Left lung (tissue), 10 donors: ENCODE data around the gene KDM2B. TPM values are rescaled to one million over a fixed set of nuclear protein-coding genes. Genes with fewer than 3 reads are reported as not detected.

Experiments used
- ATAC-seq: fragments of 200-7000 bp; cut with Tn5 transposase; one replicate; pipeline ENCODE4 v1.9.1; 2020; ENCODE audit warnings: moderate library complexity
- DNase-seq, 4 donors: peaks; one replicate each; pipeline ENCODE4 v3.0.0-alpha.2; 2013 to 2020
- H3K27ac ChIP-seq, 2 donors: fragments of 200-600 bp; sonication (generic) in 1 of 2; one replicate each; pipeline versions ENCODE4 v1.5.0 to v1.8.0; 2020 to 2021
- H3K27me3 ChIP-seq, 2 donors: fragments of 200-600 bp; sonication (generic) in 1 of 2; one replicate each; pipeline versions ENCODE4 v1.5.0 to v1.8.0; 2020 to 2021
- H3K36me3 ChIP-seq, 2 donors: fragments of 200-600 bp; sonication (generic) in 1 of 2; one replicate each; pipeline versions ENCODE4 v1.5.0 to v1.8.0; 2020 to 2021
- H3K4me1 ChIP-seq, 2 donors: fragments of 200-600 bp; one replicate each; pipeline ENCODE4 v1.8.0; 2021
- H3K4me3 ChIP-seq, 2 donors: fragments of 200-600 bp; sonication (generic) in 1 of 2; one replicate each; pipeline versions ENCODE4 v1.5.0 to v1.8.0; 2020 to 2021; ENCODE audit warnings: mild to moderate bottlenecking in 1 of 2
- H3K9me3 ChIP-seq, 2 donors: fragments of 200-600 bp; sonication (generic) in 1 of 2; one replicate each; pipeline versions ENCODE4 v1.5.0 to v1.8.0; 2020 to 2021
- intact Hi-C, 2 donors: fragments of 100-400 bp; cut with DNase I; formaldehyde crosslinking; loops; one replicate each; pipeline versions ENCODE4 v1.11.2 to v1.14.2; 2022
- polyA plus RNA-seq, 6 donors: library from polyadenylated mRNA; unstranded; fragments of 120-200 nt; gene quantifications; one replicate each; pipeline ENCODE4 v1.2.1, GENCODE V29; 2013; ENCODE audit not compliant: insufficient read length in 6 of 6
- total RNA-seq, 2 donors: library from RNA; stranded (reverse); fragmentation: NEBNext Ultra II Directional; extraction: Animal tissue kit (Norgen Biotek cat#: 25700); gene quantifications; one replicate each; pipeline ENCODE4 v1.2.1, GENCODE V29; 2021
- TF ChIP-seq, protein P1 (sequence below), 2 donors: fragments of 200-600 bp; sonication (generic) in 1 of 2; IDR thresholded peaks; one replicate each; pipeline versions ENCODE4 v1.5.0 to v1.8.0; 2021; ENCODE audit warnings: antibody characterized with exemption in 2 of 2
- donor health status: DM: no; HTN: yes; CAD: no.
- donor health status: DM: no; HTN: no; CAD: no.

The KDM2B gene
- total and polyA plus RNA-seq, 8 donors = 22.9 to 44.7 (median 38.0) TPM

DNA sequence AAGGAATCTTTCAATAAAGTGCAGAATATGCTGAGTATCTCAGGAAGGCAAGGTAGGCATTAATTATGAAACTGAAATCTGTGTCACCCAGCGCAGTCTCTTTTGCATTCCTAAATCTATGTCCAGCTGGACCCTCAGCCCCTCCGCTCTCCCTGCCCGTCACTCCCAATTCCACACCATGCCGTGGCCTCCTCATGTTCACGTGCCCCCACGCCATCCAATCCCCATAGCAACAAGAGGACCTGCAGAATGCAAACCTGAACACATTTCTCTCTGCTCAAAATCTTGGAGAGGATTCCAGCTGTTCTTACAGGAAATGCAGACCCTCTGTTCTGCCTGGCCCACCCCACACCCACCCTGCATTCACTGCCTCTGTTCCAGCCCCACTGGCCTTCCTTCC lies 35.3 kb downstream of the KDM2B start:
- peaks cover 0 to 19% of the 10 kb centered on the region in 2 donors for H3K4me1 ChIP-seq
- TF ChIP-seq, protein P1, sequence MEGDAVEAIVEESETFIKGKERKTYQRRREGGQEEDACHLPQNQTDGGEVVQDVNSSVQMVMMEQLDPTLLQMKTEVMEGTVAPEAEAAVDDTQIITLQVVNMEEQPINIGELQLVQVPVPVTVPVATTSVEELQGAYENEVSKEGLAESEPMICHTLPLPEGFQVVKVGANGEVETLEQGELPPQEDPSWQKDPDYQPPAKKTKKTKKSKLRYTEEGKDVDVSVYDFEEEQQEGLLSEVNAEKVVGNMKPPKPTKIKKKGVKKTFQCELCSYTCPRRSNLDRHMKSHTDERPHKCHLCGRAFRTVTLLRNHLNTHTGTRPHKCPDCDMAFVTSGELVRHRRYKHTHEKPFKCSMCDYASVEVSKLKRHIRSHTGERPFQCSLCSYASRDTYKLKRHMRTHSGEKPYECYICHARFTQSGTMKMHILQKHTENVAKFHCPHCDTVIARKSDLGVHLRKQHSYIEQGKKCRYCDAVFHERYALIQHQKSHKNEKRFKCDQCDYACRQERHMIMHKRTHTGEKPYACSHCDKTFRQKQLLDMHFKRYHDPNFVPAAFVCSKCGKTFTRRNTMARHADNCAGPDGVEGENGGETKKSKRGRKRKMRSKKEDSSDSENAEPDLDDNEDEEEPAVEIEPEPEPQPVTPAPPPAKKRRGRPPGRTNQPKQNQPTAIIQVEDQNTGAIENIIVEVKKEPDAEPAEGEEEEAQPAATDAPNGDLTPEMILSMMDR (IDR thresholded peaks at IDR 0.05) = no peak
- DNase-seq = no peak

GRCh38 chr12:121543786-121544185 lies 37.0 kb downstream of the KDM2B start:
- Histone ChIP-seq H3K27me3 (no peaks in the 10 kb centered on the region), H3K4me1 (peaks cover 0 to 20% of the 10 kb centered on the region in 2 donors), H3K9me3 (no peaks in the 10 kb centered on the region), H3K36me3 (peaks cover 0 to 9% of the 10 kb centered on the region in 2 donors), H3K27ac (no peak overlapping the region), H3K4me3 (no peak overlapping the region)
- TF ChIP-seq, protein P1 (IDR thresholded peaks at IDR 0.05) = no peak
- peak in 1 of 4 donors; percentile 51 for DNase-seq
- intact Hi-C loops = no loop called here
- ATAC-seq = no peak

More for the DNA sequence above, 35.3 kb downstream of the KDM2B start:
- no peaks in the 10 kb centered on the region for H3K27me3 ChIP-seq
- H3K9me3 ChIP-seq = no peaks in the 10 kb centered on the region
- ATAC-seq = no peak
- intact Hi-C loops = no loop called here
- H3K4me3 ChIP-seq = no peak overlapping the region
- peaks cover 0 to 11% of the 10 kb centered on the region in 2 donors for H3K36me3 ChIP-seq
- H3K27ac ChIP-seq = no peak overlapping the region

DNA sequence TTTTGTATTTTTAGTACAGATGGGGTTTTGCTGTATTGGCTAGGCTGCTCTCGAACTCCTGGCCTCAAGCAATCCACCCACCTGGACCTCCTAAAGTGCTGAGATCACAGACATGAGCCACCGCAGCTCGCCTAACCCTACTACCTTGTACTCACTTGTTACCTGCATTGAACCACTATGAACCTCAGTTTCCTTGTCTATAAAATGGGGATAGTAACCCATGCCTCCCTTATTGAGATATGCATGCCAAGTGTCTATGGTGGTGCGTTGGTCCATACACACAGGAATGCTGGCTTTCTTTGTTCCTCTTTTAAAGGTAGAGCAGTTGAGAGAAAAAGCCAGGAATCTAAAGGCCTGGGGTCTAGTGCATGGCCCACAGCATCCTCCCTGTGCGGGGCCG lies 40.9 kb downstream of the KDM2B start:
- intact Hi-C loops = no loop called here

DNA sequence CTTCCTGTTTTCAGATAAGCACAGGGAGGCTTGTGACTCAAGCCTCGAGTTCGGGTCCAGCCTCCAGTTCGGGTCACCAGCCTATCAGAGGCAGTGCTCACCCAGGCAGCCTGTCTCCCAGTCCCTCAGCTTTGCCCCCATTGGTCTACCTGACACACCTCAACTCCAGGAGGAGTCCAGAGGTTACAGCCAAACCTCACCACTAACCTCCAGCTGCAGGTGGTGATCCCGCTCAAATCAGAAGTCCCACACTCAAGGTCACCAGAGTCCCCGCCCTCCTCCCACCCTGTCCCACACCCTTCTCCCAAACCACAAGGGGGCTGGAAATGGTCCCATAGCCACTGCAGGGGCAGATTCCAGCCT lies 42.1 kb downstream of the KDM2B start:
- peak overlapping the region in 1 of 2 donors; percentile 68 for H3K4me3 ChIP-seq
- intact Hi-C loops = no loop called here
- TF ChIP-seq, protein P1 (IDR thresholded peaks at IDR 0.05) = no peak
- H3K27ac ChIP-seq = no peak overlapping the region
- H3K36me3 ChIP-seq = no peaks in the 10 kb centered on the region
- no peaks in the 10 kb centered on the region for H3K27me3 ChIP-seq
- H3K9me3 ChIP-seq = no peaks in the 10 kb centered on the region
- H3K4me1 ChIP-seq = peaks cover 15 to 45% of the 10 kb centered on the region in 2 donors
- peak in 1 of 4 donors; percentile 50 for DNase-seq
- ATAC-seq = no peak

More for the DNA sequence above, 40.9 kb downstream of the KDM2B start:
- no peak overlapping the region for H3K27ac ChIP-seq
- H3K27me3 ChIP-seq = no peaks in the 10 kb centered on the region
- H3K36me3 ChIP-seq = no peaks in the 10 kb centered on the region
- DNase-seq = peak in 1 of 4 donors; percentile 8
- H3K4me3 ChIP-seq = no peak overlapping the region
- TF ChIP-seq, protein P1 (IDR thresholded peaks at IDR 0.05) = no peak
- no peaks in the 10 kb centered on the region for H3K9me3 ChIP-seq
- ATAC-seq = no peak
- peaks cover 13 to 40% of the 10 kb centered on the region in 2 donors for H3K4me1 ChIP-seq

GRCh38 chr12:121537814-121538698 lies 42.8 kb downstream of the KDM2B start:
- Histone ChIP-seq H3K4me1 (peaks cover 21 to 50% of the 10 kb centered on the region in 2 donors), H3K4me3 (peak overlapping the region; percentile 50 to 68), H3K27ac (peak overlapping the region; percentile 89 to 92), H3K36me3 (no peaks in the 10 kb centered on the region), H3K9me3 (no peaks in the 10 kb centered on the region), H3K27me3 (no peaks in the 10 kb centered on the region)
- ATAC-seq = peak; percentile 5
- intact Hi-C loops = no loop called here
- peak in 2 of 4 donors; percentile 35 to 86 for DNase-seq
- TF ChIP-seq, protein P1 (IDR thresholded peaks at IDR 0.05) = no peak
